ENCODE measurements around the gene ITGB2.

- TF ChIP-seq, protein P1, sequence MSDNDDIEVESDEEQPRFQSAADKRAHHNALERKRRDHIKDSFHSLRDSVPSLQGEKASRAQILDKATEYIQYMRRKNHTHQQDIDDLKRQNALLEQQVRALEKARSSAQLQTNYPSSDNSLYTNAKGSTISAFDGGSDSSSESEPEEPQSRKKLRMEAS (IDR thresholded peaks at IDR 0.05), result no peak
- TF ChIP-seq RAD21 (IDR thresholded peaks at IDR 0.05; ENCODE audit: low read depth), result no peak
- no peak for TF ChIP-seq REST (IDR thresholded peaks at IDR 0.05; ENCODE audit: low read depth)
- TF ChIP-seq CEBPB (IDR thresholded peaks at IDR 0.05), result no peak
- TF ChIP-seq FOXM1 (IDR thresholded peaks at IDR 0.05; ENCODE audit: borderline replicate concordance, low read depth), result no peak
Observed at GRCh38 chr21:44917446-44918106, 3.1 kb downstream of the ITGB2 start.

All from Ishikawa (cell line).